T-helper 1 cell treated with Interleukin-12 subunit alpha and Interleukin-12 subunit beta and Interleukin-4 antibody, amounts not matched to agents 30 μg/mL and 1 μg/mL, for 36 hours (primary cell): ENCODE data around the gene GPR183.

Experiments
- H3K27ac Mint-ChIP-seq: one replicate; pipeline ENCODE4 v1.8.0; 2021; ENCODE audit warnings: mild to moderate bottlenecking, mixed read lengths
- H3K27me3 Mint-ChIP-seq: one replicate; pipeline ENCODE4 v1.8.0; 2021; ENCODE audit warnings: low read depth, mixed read lengths
- H3K36me3 Mint-ChIP-seq: one replicate; pipeline ENCODE4 v1.8.0; 2021; ENCODE audit warnings: low read depth, mixed read lengths
- H3K4me1 Mint-ChIP-seq: one replicate; pipeline ENCODE4 v1.8.0; 2021; ENCODE audit warnings: low read depth, mixed read lengths
- H3K4me3 Mint-ChIP-seq: one replicate; pipeline ENCODE4 v1.8.0; 2021; ENCODE audit warnings: mild to moderate bottlenecking, moderate library complexity, mixed read lengths
- H3K9me3 Mint-ChIP-seq: one replicate; pipeline ENCODE4 v1.8.0; 2021; ENCODE audit warnings: mixed read lengths

The GPR183 gene

GRCh38 chr13:99269627-99270241 lies 37.5 kb downstream of the GPR183 start:
- H3K36me3 Mint-ChIP-seq: peaks cover 30% of the 10 kb centered on the region

GRCh38 chr13:99268822-99269221 lies 38.4 kb downstream of the GPR183 start:
- no peaks in the 10 kb centered on the region for H3K27me3 Mint-ChIP-seq
- H3K4me1 Mint-ChIP-seq: peaks cover 28% of the 10 kb centered on the region
- no peak overlapping the region for H3K27ac Mint-ChIP-seq
- peaks cover 28% of the 10 kb centered on the region for H3K36me3 Mint-ChIP-seq
- peaks cover 15% of the 10 kb centered on the region for H3K9me3 Mint-ChIP-seq
- H3K4me3 Mint-ChIP-seq: no peak overlapping the region

More at GRCh38 chr13:99269627-99270241, 37.5 kb downstream of the GPR183 start:
- Mint-ChIP-seq H3K4me1 (peaks cover 27% of the 10 kb centered on the region), H3K4me3 (no peak overlapping the region), H3K27me3 (no peaks in the 10 kb centered on the region), H3K9me3 (peaks cover 15% of the 10 kb centered on the region), H3K27ac (no peak overlapping the region)

GRCh38 chr13:99267927-99268326 lies 39.3 kb downstream of the GPR183 start:
- Mint-ChIP-seq H3K4me1 (peaks cover 27% of the 10 kb centered on the region), H3K4me3 (no peak overlapping the region), H3K27me3 (no peaks in the 10 kb centered on the region), H3K36me3 (peaks cover 21% of the 10 kb centered on the region), H3K9me3 (peaks cover 11% of the 10 kb centered on the region), H3K27ac (no peak overlapping the region)

- Mint-ChIP-seq H3K4me1 (peaks cover 27% of the 10 kb centered on the region), H3K27me3 (no peaks in the 10 kb centered on the region), H3K36me3 (peaks cover 16% of the 10 kb centered on the region), H3K4me3 (no peak overlapping the region), H3K27ac (no peak overlapping the region), H3K9me3 (no peaks in the 10 kb centered on the region)
Measured at GRCh38 chr13:99266827-99267226, 40.4 kb downstream of the GPR183 start.

- Mint-ChIP-seq H3K9me3 (no peaks in the 10 kb centered on the region), H3K4me1 (peaks cover 29% of the 10 kb centered on the region), H3K27me3 (no peaks in the 10 kb centered on the region), H3K36me3 (peaks cover 17% of the 10 kb centered on the region), H3K27ac (no peak overlapping the region), H3K4me3 (no peak overlapping the region)
Measured at GRCh38 chr13:99265821-99266426, 41.3 kb downstream of the GPR183 start.

- Mint-ChIP-seq H3K27ac (no peak overlapping the region), H3K4me1 (peaks cover 30% of the 10 kb centered on the region), H3K27me3 (no peaks in the 10 kb centered on the region), H3K4me3 (no peak overlapping the region), H3K9me3 (no peaks in the 10 kb centered on the region), H3K36me3 (peaks cover 16% of the 10 kb centered on the region)
Measured at GRCh38 chr13:99265162-99265800, 41.9 kb downstream of the GPR183 start.

GRCh38 chr13:99264051-99264450 lies 43.1 kb downstream of the GPR183 start:
- no peak overlapping the region for H3K4me3 Mint-ChIP-seq
- no peaks in the 10 kb centered on the region for H3K27me3 Mint-ChIP-seq
- H3K36me3 Mint-ChIP-seq: peaks cover 24% of the 10 kb centered on the region
- peaks cover 41% of the 10 kb centered on the region for H3K4me1 Mint-ChIP-seq
- peak overlapping the region; percentile 31 for H3K27ac Mint-ChIP-seq
- H3K9me3 Mint-ChIP-seq: no peaks in the 10 kb centered on the region

GRCh38 chr13:99263126-99263785 lies 43.9 kb downstream of the GPR183 start:
- H3K27ac Mint-ChIP-seq: no peak overlapping the region
- peaks cover 43% of the 10 kb centered on the region for H3K4me1 Mint-ChIP-seq
- peaks cover 24% of the 10 kb centered on the region for H3K36me3 Mint-ChIP-seq
- no peaks in the 10 kb centered on the region for H3K9me3 Mint-ChIP-seq
- H3K4me3 Mint-ChIP-seq: no peak overlapping the region
- H3K27me3 Mint-ChIP-seq: no peaks in the 10 kb centered on the region

GRCh38 chr13:99261059-99261458 lies 46.1 kb downstream of the GPR183 start:
- Mint-ChIP-seq H3K9me3 (no peaks in the 10 kb centered on the region), H3K27ac (no peak overlapping the region), H3K36me3 (peaks cover 25% of the 10 kb centered on the region), H3K4me3 (no peak overlapping the region), H3K27me3 (no peaks in the 10 kb centered on the region), H3K4me1 (peaks cover 54% of the 10 kb centered on the region)

- Mint-ChIP-seq H3K36me3 (peaks cover 30% of the 10 kb centered on the region), H3K27ac (peak overlapping the region; percentile 12), H3K4me3 (peak overlapping the region; percentile 52), H3K9me3 (no peaks in the 10 kb centered on the region), H3K27me3 (no peaks in the 10 kb centered on the region), H3K4me1 (peaks cover 53% of the 10 kb centered on the region)
Measured at GRCh38 chr13:99260216-99260615, 47.0 kb downstream of the GPR183 start.

- Mint-ChIP-seq H3K4me1 (peaks cover 54% of the 10 kb centered on the region), H3K4me3 (peak overlapping the region; percentile 58), H3K36me3 (peaks cover 40% of the 10 kb centered on the region), H3K27ac (peak overlapping the region; percentile 91), H3K27me3 (no peaks in the 10 kb centered on the region), H3K9me3 (no peaks in the 10 kb centered on the region)
Measured at GRCh38 chr13:99258946-99259345, 48.3 kb downstream of the GPR183 start.

- H3K36me3 Mint-ChIP-seq: peaks cover 40% of the 10 kb centered on the region
- H3K27ac Mint-ChIP-seq: peak within 1 kb of the TSS; percentile 91
- peaks cover 47% of the 10 kb centered on the region for H3K4me1 Mint-ChIP-seq
Measured at GRCh38 chr13:99258210-99258860, 48.9 kb downstream of the GPR183 start, which contains the start of gene GPR18. Gene GPR18 (minus strand): TSS chr13:99258379. CDS start chr13:99255872, 2,507 bp downstream.

GRCh38 chr13:99257291-99257690 lies 49.9 kb downstream of the GPR183 start:
- no peak overlapping the region for H3K27ac Mint-ChIP-seq
- peaks cover 47% of the 10 kb centered on the region for H3K4me1 Mint-ChIP-seq
- H3K4me3 Mint-ChIP-seq: peak overlapping the region; percentile 74
- H3K36me3 Mint-ChIP-seq: peaks cover 40% of the 10 kb centered on the region
- H3K27me3 Mint-ChIP-seq: no peaks in the 10 kb centered on the region
- no peaks in the 10 kb centered on the region for H3K9me3 Mint-ChIP-seq

More at GRCh38 chr13:99258210-99258860, 48.9 kb downstream of the GPR183 start, which contains the start of gene GPR18:
- H3K9me3 Mint-ChIP-seq: no peaks in the 10 kb centered on the region
- H3K27me3 Mint-ChIP-seq: no peaks in the 10 kb centered on the region
- peak within 1 kb of the TSS; percentile 87 for H3K4me3 Mint-ChIP-seq

GRCh38 chr13:99256709-99257108 lies 50.5 kb downstream of the GPR183 start:
- Mint-ChIP-seq H3K4me1 (peaks cover 52% of the 10 kb centered on the region), H3K27ac (peak overlapping the region; percentile 38), H3K9me3 (no peaks in the 10 kb centered on the region), H3K27me3 (no peaks in the 10 kb centered on the region), H3K4me3 (peak overlapping the region; percentile 74), H3K36me3 (peaks cover 40% of the 10 kb centered on the region)
